ENCODE data around the gene NOTCH1.

GRCh38 chr9:136542241-136543040 is 3.4 kb downstream of the NOTCH1 start:
- TF ChIP-seq POLR2A (IDR thresholded peaks at IDR 0.05) = no peak
- TF ChIP-seq, protein P1, sequence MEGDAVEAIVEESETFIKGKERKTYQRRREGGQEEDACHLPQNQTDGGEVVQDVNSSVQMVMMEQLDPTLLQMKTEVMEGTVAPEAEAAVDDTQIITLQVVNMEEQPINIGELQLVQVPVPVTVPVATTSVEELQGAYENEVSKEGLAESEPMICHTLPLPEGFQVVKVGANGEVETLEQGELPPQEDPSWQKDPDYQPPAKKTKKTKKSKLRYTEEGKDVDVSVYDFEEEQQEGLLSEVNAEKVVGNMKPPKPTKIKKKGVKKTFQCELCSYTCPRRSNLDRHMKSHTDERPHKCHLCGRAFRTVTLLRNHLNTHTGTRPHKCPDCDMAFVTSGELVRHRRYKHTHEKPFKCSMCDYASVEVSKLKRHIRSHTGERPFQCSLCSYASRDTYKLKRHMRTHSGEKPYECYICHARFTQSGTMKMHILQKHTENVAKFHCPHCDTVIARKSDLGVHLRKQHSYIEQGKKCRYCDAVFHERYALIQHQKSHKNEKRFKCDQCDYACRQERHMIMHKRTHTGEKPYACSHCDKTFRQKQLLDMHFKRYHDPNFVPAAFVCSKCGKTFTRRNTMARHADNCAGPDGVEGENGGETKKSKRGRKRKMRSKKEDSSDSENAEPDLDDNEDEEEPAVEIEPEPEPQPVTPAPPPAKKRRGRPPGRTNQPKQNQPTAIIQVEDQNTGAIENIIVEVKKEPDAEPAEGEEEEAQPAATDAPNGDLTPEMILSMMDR (IDR thresholded peaks at IDR 0.05) = no peak
